ENCODE measurements around the gene DYSF.
A peak's percentile ranks its signal among the peaks of the same experiment; 100 is the strongest.
"Not testable (repeated sequence)": the region's sequence is repeated elsewhere in the genome, so short reads cannot be mapped to it uniquely, and the experiment has no call there.

DYSF gene

GRCh38 chr2:71453404-71454220 is at the start of gene DYSF:
TSS of gene DYSF (plus strand) at chr2:71453561.
- no peaks in the 10 kb centered on the region for H3K27me3 ChIP-seq (ENCODE audit: low read depth)
- no peaks in the 10 kb centered on the region for H3K36me3 ChIP-seq (replicated peaks)
- H3K9me3 ChIP-seq = no peaks in the 10 kb centered on the region
- in situ Hi-C loops (cut with MboI; ENCODE audit: low sequenced_read_pairs) = no loop called here
- DNase-seq (ENCODE audit: low spot score in 2 of 2) = no peak
- H3K4me1 ChIP-seq = no peaks in the 10 kb centered on the region
- H3K4me3 ChIP-seq = no peak within 1 kb of the TSS

- Histone ChIP-seq H3K9me3 (no peaks in the 10 kb centered on the region), H3K4me3 (no peak overlapping the region), H3K4me1 (peaks cover 18% of the 10 kb centered on the region), H3K27me3 (ENCODE audit: low read depth) (no peaks in the 10 kb centered on the region), H3K36me3 (replicated peaks) (peaks cover 33% of the 10 kb centered on the region)
- in situ Hi-C loops (cut with MboI; ENCODE audit: low sequenced_read_pairs) = no loop called here
- no peak for DNase-seq (ENCODE audit: low spot score in 2 of 2)
Observed at GRCh38 chr2:71409611-71410010, 43.8 kb upstream of the DYSF start.

GRCh38 chr2:71410696-71411095 is 42.7 kb upstream of the DYSF start:
- Histone ChIP-seq H3K9me3 (no peaks in the 10 kb centered on the region), H3K4me1 (peaks cover 13% of the 10 kb centered on the region), H3K4me3 (no peak overlapping the region), H3K27me3 (ENCODE audit: low read depth) (no peaks in the 10 kb centered on the region), H3K36me3 (replicated peaks) (peaks cover 29% of the 10 kb centered on the region)
- DNase-seq (ENCODE audit: low spot score in 2 of 2) = no peak
- in situ Hi-C loops (cut with MboI; ENCODE audit: low sequenced_read_pairs) = no loop called here

DNA sequence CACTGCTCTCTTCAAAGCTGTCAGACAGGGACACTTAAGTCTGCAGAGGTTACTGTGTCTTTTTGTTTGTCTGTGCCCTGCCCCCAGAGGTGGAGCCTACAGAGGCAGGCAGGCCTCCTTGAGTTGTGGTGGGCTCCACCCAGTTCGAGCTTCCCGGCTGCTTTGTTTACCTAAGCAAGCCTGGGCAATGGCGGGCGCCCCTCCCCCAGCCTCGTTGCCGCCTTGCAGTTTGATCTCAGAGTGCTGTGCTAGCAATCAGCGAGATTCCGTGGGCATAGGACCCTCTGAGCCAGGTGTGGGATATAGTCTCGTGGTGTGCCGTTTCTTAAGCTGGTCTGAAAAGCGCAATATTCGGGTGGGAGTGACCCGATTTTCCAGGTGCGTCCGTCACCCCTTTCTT is 36.5 kb upstream of the DYSF start:
- H3K27me3 ChIP-seq (ENCODE audit: low read depth); in situ Hi-C loops (cut with MboI; ENCODE audit: low sequenced_read_pairs); H3K4me3 ChIP-seq; H3K4me1 ChIP-seq; H3K36me3 ChIP-seq (replicated peaks); H3K9me3 ChIP-seq: not testable (repeated sequence)
- DNase-seq (ENCODE audit: low spot score in 2 of 2) = peak in 1 of 2 experiments; percentile 56

- in situ Hi-C loops (cut with MboI; ENCODE audit: low sequenced_read_pairs) = no loop called here
- Histone ChIP-seq H3K27me3 (ENCODE audit: low read depth) (no peaks in the 10 kb centered on the region), H3K9me3 (no peaks in the 10 kb centered on the region), H3K4me1 (no peaks in the 10 kb centered on the region), H3K4me3 (no peak overlapping the region), H3K36me3 (replicated peaks) (peaks cover under 1% of the 10 kb centered on the region; the same call in 1 of the 2 replicates)
- no peak for DNase-seq (ENCODE audit: low spot score in 2 of 2)
Observed at GRCh38 chr2:71417300-71418202, 35.8 kb upstream of the DYSF start.

- Histone ChIP-seq H3K4me1 (no peaks in the 10 kb centered on the region), H3K4me3 (no peak overlapping the region), H3K36me3 (replicated peaks) (peaks cover 16% of the 10 kb centered on the region), H3K27me3 (ENCODE audit: low read depth) (no peaks in the 10 kb centered on the region), H3K9me3 (no peaks in the 10 kb centered on the region)
- in situ Hi-C loops (cut with MboI; ENCODE audit: low sequenced_read_pairs) = no loop called here
- DNase-seq (ENCODE audit: low spot score in 2 of 2) = no peak
Observed at GRCh38 chr2:71419145-71419544, 34.2 kb upstream of the DYSF start.

GRCh38 chr2:71419976-71420375 is 33.4 kb upstream of the DYSF start:
- in situ Hi-C loops (cut with MboI; ENCODE audit: low sequenced_read_pairs) = no loop called here
- H3K36me3 ChIP-seq (replicated peaks) = peaks cover 21% of the 10 kb centered on the region
- H3K4me1 ChIP-seq = no peaks in the 10 kb centered on the region
- no peak for DNase-seq (ENCODE audit: low spot score in 2 of 2)
- no peaks in the 10 kb centered on the region for H3K9me3 ChIP-seq
- H3K4me3 ChIP-seq = no peak overlapping the region
- H3K27me3 ChIP-seq (ENCODE audit: low read depth) = no peaks in the 10 kb centered on the region

DNA sequence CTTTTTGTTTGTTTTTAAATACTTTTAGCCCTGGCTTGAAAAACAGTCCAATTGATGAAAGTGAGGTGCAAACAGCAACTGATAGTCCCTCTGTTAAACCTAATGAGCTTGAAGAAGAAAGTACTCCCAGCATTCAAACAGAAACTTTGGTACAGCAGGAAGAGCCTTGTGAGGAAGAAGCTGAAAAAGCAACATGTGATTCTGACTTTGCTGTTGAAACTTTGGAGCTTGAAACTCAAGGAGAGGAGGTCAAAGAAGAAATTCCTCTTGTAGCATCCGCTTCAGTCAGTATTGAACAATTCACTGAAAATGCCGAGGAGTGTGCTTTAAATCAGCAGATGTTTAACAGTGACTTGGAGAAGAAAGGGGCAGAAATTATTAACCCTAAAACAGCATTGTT is 30.6 kb upstream of the DYSF start:
- Histone ChIP-seq H3K36me3 (replicated peaks) (peaks cover 36% of the 10 kb centered on the region), H3K27me3 (ENCODE audit: low read depth) (no peaks in the 10 kb centered on the region), H3K4me1 (no peaks in the 10 kb centered on the region), H3K9me3 (no peaks in the 10 kb centered on the region), H3K4me3 (no peak overlapping the region)
- in situ Hi-C loops (cut with MboI; ENCODE audit: low sequenced_read_pairs) = no loop called here
- DNase-seq (ENCODE audit: low spot score in 2 of 2) = no peak

DNA sequence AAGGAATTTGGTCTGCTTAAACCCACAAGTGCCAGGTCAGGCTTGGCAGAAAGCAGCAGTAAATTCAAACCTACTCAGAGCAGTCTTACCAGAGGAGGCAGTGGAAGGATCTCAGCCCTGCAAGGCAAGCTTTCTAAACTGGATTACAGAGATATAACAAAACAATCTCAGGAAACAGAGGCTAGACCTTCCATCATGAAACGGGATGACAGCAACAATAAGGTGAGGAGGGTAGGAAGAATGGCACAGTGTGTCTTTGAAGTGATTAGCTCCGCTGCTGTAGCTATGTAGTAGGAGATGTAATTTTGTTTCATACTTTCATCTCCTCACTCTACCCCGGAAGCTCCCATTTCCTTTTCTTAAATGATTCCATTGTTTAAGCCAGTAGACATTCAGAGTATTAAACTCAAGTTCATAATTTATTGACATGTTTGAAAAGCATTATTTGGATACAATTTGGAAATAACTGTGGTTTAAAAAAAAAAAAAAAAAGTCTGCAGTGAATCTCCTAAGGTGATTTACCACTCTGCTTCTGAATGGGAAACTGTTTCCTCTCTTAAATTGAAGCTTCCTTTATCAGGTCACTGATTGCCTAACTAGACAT is 29.4 kb upstream of the DYSF start:
- H3K4me3 ChIP-seq = no peak overlapping the region
- no peaks in the 10 kb centered on the region for H3K4me1 ChIP-seq
- H3K27me3 ChIP-seq (ENCODE audit: low read depth) = no peaks in the 10 kb centered on the region
- in situ Hi-C loops (cut with MboI; ENCODE audit: low sequenced_read_pairs) = no loop called here
- no peak for DNase-seq (ENCODE audit: low spot score in 2 of 2)
- peaks cover 41% of the 10 kb centered on the region for H3K36me3 ChIP-seq (replicated peaks)
- H3K9me3 ChIP-seq = no peaks in the 10 kb centered on the region

DNA sequence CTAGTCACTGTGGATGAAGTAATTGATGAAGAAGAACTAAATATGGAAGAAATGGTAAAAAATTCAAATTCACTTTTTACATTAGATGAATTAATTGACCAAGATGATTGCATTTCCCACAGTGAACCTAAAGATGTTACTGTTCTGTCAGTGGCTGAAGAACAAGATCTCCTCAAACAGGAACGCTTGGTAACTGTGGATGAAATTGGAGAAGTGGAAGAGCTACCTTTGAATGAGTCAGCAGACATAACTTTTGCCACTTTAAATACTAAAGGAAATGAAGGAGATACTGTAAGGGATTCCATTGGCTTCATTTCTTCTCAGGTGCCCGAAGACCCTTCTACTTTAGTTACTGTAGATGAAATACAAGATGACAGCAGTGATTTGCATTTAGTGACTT is 26.6 kb upstream of the DYSF start:
- H3K4me1 ChIP-seq = no peaks in the 10 kb centered on the region
- no peaks in the 10 kb centered on the region for H3K27me3 ChIP-seq (ENCODE audit: low read depth)
- H3K4me3 ChIP-seq = no peak overlapping the region
- in situ Hi-C loops (cut with MboI; ENCODE audit: low sequenced_read_pairs) = no loop called here
- H3K9me3 ChIP-seq = no peaks in the 10 kb centered on the region
- H3K36me3 ChIP-seq (replicated peaks) = peaks cover 54% of the 10 kb centered on the region
- DNase-seq (ENCODE audit: low spot score in 2 of 2) = no peak

DNA sequence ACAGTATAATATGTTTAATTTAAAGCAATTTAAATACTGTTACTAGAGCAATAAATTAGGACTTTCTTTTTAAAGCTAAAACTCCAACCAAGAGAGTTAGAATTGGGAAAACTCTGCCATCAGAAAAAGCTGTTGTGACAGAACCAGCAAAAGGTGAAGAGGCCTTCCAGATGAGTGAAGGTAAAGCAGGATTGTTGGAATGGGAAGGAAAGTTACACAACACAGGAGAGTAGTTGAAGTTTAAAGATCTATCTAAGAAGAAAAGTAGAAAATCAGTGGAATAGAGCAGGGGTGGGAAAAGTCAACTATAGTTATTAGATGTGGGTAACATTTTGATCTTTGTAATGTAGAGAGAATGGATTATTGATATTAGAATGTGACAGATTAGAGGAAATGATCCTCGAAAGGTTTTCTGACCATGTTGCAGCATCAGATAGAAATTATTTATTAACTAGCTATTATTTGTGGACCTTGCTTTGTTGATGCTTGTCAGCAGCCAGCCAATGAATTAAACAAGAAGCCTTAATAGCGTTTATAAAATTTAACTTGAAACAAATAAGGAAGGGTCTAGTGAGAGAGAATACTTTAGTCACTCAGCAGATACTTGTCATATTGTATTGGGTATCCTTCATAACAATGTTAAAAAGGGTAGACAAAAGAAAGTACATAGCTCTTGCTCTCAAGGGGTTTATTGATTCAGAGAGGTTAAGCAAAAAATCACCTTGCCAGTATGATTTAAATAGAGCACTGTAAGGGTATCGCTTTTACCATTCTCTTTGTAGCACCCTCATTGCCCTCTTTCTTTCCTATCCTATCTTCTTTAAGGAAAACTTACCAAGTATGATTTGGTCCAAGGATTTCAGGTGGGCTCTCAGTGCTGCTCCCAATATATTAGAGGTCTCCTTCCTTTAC is 24.6 kb upstream of the DYSF start:
- H3K36me3 ChIP-seq (replicated peaks) = peaks cover 55% of the 10 kb centered on the region
- H3K27me3 ChIP-seq (ENCODE audit: low read depth) = no peaks in the 10 kb centered on the region
- no peak overlapping the region for H3K4me3 ChIP-seq
- H3K4me1 ChIP-seq = no peaks in the 10 kb centered on the region
- no peak for DNase-seq (ENCODE audit: low spot score in 2 of 2)
- in situ Hi-C loops (cut with MboI; ENCODE audit: low sequenced_read_pairs) = no loop called here
- H3K9me3 ChIP-seq = no peaks in the 10 kb centered on the region

DNA sequence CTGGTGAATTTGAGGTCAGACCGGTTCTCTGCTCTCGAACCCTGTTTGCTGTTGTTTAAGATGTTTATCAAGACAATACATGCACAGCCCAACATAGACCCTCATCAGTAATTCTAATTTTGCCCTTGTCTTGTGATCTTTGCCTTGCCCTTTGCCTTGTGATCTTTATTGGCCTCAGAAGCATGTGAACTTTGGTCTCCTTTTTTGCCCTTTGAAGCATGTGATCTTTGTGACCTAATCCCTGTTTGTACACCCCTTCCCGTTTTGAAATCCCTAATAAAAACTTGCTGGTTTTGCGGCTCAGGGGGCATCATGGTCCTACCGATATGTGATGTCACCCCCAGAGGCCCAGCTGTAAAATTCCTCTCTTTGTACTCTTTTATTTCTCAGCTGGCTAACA is 8.2 kb upstream of the DYSF start:
- H3K27me3 ChIP-seq (ENCODE audit: low read depth); H3K4me1 ChIP-seq; in situ Hi-C loops (cut with MboI; ENCODE audit: low sequenced_read_pairs); H3K9me3 ChIP-seq; H3K4me3 ChIP-seq; DNase-seq (ENCODE audit: low spot score in 2 of 2); H3K36me3 ChIP-seq (replicated peaks): not testable (repeated sequence)

DNA sequence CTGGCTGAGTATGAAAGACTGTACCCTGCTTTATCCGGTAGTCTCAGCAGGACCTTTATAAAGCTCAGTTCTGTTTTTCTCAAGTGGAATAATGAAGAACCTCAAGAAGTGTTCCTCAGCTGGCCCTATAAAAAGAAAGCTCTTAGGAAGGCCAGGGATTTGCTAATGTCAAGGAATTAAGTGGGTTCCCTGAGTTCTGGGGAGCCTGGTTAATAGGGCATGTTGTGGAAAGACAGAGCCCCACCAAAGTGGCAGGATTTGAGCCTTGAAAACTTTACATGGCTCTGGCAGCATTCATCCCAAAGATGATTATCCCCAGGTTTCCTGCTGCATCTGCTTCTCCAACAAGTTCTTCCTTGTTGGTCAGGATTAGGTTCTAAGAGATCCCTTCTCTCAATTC is 6.9 kb upstream of the DYSF start:
- in situ Hi-C loops (cut with MboI; ENCODE audit: low sequenced_read_pairs) = no loop called here
- no peaks in the 10 kb centered on the region for H3K27me3 ChIP-seq (ENCODE audit: low read depth)
- no peak for DNase-seq (ENCODE audit: low spot score in 2 of 2)
- H3K4me1 ChIP-seq = peaks cover 3% of the 10 kb centered on the region
- H3K9me3 ChIP-seq = no peaks in the 10 kb centered on the region
- H3K36me3 ChIP-seq (replicated peaks) = no peaks in the 10 kb centered on the region
- H3K4me3 ChIP-seq = no peak overlapping the region

Data from HAP-1 (cell line).